Chondrocyte (in vitro differentiated cells): Measurements from ENCODE around the gene COMMD1. TPM values are rescaled to one million over a fixed set of nuclear protein-coding genes. Genes with fewer than 3 reads are reported as not detected.
A peak's percentile ranks its signal among the peaks of the same experiment; 100 is the strongest.

Experiments used
- DNase-seq: peaks from one replicate; pipeline ENCODE4 v3.0.0; 2021; ENCODE audit warnings: mixed read lengths, low spot score
- H3K27ac Mint-ChIP-seq: one replicate; pipeline ENCODE4 v1.8.0; 2021; ENCODE audit warnings: mild to moderate bottlenecking, moderate library complexity, mixed read lengths; ENCODE audit not compliant: unreplicated experiment
- H3K27me3 Mint-ChIP-seq: 2 replicates; pipeline ENCODE4 v1.8.0; 2021; ENCODE audit warnings: low read depth, mixed read lengths
- H3K36me3 Mint-ChIP-seq: 2 replicates; pipeline ENCODE4 v1.8.0; 2021; ENCODE audit warnings: low read depth, mixed read lengths
- H3K4me1 Mint-ChIP-seq: 2 replicates; pipeline ENCODE4 v1.8.0; 2021; ENCODE audit warnings: low read depth, mild to moderate bottlenecking, mixed read lengths
- H3K4me3 Mint-ChIP-seq: one replicate; pipeline ENCODE4 v1.8.0; 2021; ENCODE audit warnings: mild to moderate bottlenecking, moderate library complexity, mixed read lengths; ENCODE audit not compliant: unreplicated experiment
- H3K9me3 Mint-ChIP-seq: 2 replicates; pipeline ENCODE4 v1.8.0; 2021; ENCODE audit warnings: low read depth, mixed read lengths
- total RNA-seq: library from RNA; stranded (reverse); gene quantifications from 3 replicates; pipeline ENCODE4 v1.2.1, GENCODE V29; 2021
- TF ChIP-seq, protein P1 (sequence below): fragments of 200-600 bp; sonication (generic); IDR thresholded peaks from 2 replicates; pipeline ENCODE4 v1.5.0; 2021; ENCODE audit warnings: antibody characterized with exemption, mild to moderate bottlenecking, moderate library complexity

The COMMD1 gene
- total RNA-seq, 1 donor from 2014 or later, result 37.0 TPM

DNA sequence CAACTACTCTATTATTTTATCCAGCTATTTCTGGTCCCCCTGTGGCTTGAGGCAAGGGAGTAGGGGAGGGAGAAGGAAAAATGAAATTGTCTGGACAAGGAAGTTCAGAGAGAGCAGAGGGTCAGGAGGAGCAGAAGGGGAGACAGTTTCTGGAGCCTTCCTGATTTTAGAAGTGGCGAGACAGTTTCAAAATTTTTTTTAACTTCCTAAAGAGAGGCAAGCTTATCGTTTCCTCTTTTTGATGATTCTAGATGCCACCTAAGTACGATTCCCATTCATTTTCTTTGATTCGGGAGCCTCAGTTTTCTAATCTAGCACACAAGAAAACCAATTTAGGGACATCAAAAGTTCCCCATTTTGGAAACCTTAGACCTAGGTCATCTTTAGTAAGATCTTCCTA is 193.6 kb downstream of the COMMD1 start:
- Mint-ChIP-seq H3K4me1 (no peaks in the 10 kb centered on the region), H3K9me3 (no peaks in the 10 kb centered on the region), H3K4me3 (no peak overlapping the region), H3K27ac (no peak overlapping the region), H3K36me3 (no peaks in the 10 kb centered on the region), H3K27me3 (no peaks in the 10 kb centered on the region)
- TF ChIP-seq, protein P1, sequence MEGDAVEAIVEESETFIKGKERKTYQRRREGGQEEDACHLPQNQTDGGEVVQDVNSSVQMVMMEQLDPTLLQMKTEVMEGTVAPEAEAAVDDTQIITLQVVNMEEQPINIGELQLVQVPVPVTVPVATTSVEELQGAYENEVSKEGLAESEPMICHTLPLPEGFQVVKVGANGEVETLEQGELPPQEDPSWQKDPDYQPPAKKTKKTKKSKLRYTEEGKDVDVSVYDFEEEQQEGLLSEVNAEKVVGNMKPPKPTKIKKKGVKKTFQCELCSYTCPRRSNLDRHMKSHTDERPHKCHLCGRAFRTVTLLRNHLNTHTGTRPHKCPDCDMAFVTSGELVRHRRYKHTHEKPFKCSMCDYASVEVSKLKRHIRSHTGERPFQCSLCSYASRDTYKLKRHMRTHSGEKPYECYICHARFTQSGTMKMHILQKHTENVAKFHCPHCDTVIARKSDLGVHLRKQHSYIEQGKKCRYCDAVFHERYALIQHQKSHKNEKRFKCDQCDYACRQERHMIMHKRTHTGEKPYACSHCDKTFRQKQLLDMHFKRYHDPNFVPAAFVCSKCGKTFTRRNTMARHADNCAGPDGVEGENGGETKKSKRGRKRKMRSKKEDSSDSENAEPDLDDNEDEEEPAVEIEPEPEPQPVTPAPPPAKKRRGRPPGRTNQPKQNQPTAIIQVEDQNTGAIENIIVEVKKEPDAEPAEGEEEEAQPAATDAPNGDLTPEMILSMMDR, result no peak
- DNase-seq, result no peak

DNA sequence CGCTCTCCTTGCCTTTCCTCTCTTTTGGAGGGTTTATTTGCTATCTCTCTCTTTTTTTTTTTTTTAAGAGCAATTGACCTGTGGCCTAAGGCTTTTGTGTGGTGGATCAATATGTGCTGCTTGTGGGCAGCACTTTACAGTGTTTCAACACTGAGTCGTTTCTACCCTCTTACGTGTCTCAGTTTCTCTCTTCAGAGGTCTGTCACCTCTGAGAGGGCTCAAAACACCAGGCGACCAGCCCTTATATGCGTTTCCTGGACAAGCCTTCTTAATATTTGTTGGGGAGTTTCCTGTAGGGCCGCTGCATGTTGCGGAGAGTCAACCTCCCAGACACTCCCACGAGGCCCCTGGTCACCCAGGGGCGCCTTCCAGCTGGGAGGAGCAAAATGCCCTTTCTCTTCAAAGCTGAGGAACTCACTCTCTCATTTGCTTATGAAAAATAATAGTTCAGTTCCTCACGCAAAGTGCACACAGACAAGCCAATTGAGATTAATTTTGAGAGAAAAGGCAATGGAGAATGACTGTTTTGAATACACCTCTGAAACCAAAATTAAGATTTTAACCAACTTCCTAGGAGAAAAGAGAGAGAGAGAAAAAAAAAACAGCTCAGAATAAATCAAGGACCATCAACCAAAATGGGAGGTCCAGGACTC is 194.2 kb downstream of the COMMD1 start:
- no peaks in the 10 kb centered on the region for H3K4me1 Mint-ChIP-seq
- H3K36me3 Mint-ChIP-seq, result no peaks in the 10 kb centered on the region

DNA sequence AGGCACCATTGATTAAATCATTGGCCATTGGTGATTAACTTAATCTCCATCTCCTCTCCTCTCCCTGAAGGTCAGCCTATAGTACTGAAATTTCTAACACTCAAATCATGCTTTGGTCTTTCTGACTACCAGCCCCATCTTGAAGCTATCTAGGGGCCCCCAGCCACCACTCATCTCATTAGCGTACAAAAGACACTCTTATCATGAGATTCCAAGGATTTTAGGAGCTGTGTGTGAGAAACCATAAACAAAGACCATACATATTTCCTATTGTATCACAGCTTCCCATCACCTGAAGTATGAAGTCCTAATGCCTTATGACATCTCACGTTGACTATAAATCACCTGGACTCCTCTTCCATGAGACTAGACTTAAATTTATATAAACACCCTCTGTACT is 196.4 kb downstream of the COMMD1 start:
- no peak overlapping the region for H3K4me3 Mint-ChIP-seq
- H3K4me1 Mint-ChIP-seq, result no peaks in the 10 kb centered on the region
- H3K36me3 Mint-ChIP-seq, result no peaks in the 10 kb centered on the region

More for the DNA sequence above, 194.2 kb downstream of the COMMD1 start:
- no peak overlapping the region for H3K4me3 Mint-ChIP-seq
- H3K27ac Mint-ChIP-seq, result no peak overlapping the region
- TF ChIP-seq, protein P1, result no peak
- peak; percentile 21 for DNase-seq
- no peaks in the 10 kb centered on the region for H3K27me3 Mint-ChIP-seq
- H3K9me3 Mint-ChIP-seq, result no peaks in the 10 kb centered on the region

DNA sequence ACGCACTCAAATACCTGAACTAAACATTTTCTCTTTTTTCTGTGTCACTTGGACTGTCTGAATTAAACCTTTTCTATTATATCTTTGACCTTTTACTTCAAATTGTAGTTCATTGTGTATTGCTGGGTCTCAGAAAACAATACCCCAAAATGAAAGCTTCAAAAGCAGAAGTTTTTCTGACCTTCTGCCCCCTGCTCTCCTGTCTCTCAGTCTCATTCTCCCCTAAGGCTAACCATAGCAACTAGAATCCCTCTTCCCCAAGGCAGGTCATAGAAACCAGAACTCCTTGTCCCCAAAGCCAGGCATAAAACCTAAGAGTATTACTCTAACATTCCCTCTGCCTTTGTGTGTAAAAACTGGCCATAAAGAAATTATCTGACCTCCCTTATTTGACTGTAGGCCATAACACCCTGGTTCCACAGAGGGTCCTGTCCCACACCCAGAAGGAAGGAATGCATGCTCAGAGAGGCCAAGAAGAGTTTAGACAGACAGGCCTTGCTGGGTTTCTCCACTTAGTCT is 197.0 kb downstream of the COMMD1 start:
- no peaks in the 10 kb centered on the region for H3K4me1 Mint-ChIP-seq
- no peak overlapping the region for H3K27ac Mint-ChIP-seq
- H3K27me3 Mint-ChIP-seq, result no peaks in the 10 kb centered on the region
- no peak for DNase-seq
- no peaks in the 10 kb centered on the region for H3K36me3 Mint-ChIP-seq
- H3K4me3 Mint-ChIP-seq, result no peak overlapping the region
- TF ChIP-seq, protein P1, result no peak
- H3K9me3 Mint-ChIP-seq, result no peaks in the 10 kb centered on the region

More for the DNA sequence above, 196.4 kb downstream of the COMMD1 start:
- H3K27me3 Mint-ChIP-seq, result no peaks in the 10 kb centered on the region
- no peak overlapping the region for H3K27ac Mint-ChIP-seq
- DNase-seq, result no peak
- TF ChIP-seq, protein P1, result no peak
- H3K9me3 Mint-ChIP-seq, result no peaks in the 10 kb centered on the region

DNA sequence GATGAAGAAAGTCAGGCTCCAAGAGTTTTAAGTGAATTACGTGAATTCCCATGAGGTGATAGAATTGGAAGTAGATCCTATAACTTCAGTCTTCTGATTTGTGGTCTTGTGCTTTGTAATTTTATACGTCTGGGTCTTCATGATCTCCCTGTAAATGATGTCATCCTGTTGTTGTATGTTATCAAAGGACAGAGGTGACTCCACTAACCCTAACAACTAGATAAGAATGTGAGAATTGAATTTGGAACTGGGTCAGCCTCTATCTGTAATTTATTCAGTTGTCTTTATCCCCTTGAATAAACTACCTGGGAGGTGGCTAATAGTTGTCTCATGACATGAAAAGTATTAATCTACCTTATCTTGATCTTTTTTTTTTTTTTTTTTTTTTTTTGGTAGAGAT is 204.1 kb downstream of the COMMD1 start:
- no peak for DNase-seq
- no peaks in the 10 kb centered on the region for H3K9me3 Mint-ChIP-seq
- H3K4me1 Mint-ChIP-seq, result peaks cover 15% of the 10 kb centered on the region
- H3K4me3 Mint-ChIP-seq, result no peak overlapping the region
- H3K27me3 Mint-ChIP-seq, result no peaks in the 10 kb centered on the region
- TF ChIP-seq, protein P1, result no peak
- H3K27ac Mint-ChIP-seq, result no peak overlapping the region
- H3K36me3 Mint-ChIP-seq, result no peaks in the 10 kb centered on the region
